ENCODE results near the gene DMKN.

Gene DMKN

GRCh38 chr19:35549174-35549788 lies 35.8 kb upstream of the DMKN start:
- H3K4me3 ChIP-seq (ENCODE audit: low read length): no peak overlapping the region
- peak; percentile 79 for TF ChIP-seq CTCF (conservative IDR thresholded peaks at IDR 0.05; ENCODE audit: low read depth, low read length)
- no peak for DNase-seq (ENCODE audit: low read depth)

DNA sequence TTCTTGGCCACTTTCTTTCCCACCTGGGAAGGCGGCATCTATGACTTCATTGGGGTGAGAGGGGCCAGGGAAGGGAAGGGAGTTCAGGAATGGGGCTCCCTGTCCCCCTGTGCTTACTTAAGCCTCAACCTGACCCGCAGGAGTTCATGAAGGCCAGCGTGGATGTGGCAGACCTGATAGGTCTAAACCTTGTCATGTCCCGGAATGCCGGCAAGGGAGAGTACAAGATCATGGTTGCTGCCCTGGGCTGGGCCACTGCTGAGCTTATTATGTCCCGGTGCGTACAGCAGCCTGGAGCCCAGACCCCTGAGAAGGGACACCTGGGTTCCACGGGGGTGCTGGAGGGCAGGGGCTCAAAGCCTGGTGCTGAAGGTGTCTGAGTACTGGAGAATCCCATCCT lies 33.1 kb upstream of the DMKN start:
- no peak for TF ChIP-seq CTCF (conservative IDR thresholded peaks at IDR 0.05; ENCODE audit: low read depth, low read length)
- peak overlapping the region; percentile 91 for H3K4me3 ChIP-seq (ENCODE audit: low read length)
- no peak for DNase-seq (ENCODE audit: low read depth)

GRCh38 chr19:35545855-35546381 lies 32.5 kb upstream of the DMKN start:
- TF ChIP-seq CTCF (conservative IDR thresholded peaks at IDR 0.05; ENCODE audit: low read depth, low read length): no peak
- DNase-seq (ENCODE audit: low read depth): no peak
- peak overlapping the region; percentile 91 for H3K4me3 ChIP-seq (ENCODE audit: low read length)

DNA sequence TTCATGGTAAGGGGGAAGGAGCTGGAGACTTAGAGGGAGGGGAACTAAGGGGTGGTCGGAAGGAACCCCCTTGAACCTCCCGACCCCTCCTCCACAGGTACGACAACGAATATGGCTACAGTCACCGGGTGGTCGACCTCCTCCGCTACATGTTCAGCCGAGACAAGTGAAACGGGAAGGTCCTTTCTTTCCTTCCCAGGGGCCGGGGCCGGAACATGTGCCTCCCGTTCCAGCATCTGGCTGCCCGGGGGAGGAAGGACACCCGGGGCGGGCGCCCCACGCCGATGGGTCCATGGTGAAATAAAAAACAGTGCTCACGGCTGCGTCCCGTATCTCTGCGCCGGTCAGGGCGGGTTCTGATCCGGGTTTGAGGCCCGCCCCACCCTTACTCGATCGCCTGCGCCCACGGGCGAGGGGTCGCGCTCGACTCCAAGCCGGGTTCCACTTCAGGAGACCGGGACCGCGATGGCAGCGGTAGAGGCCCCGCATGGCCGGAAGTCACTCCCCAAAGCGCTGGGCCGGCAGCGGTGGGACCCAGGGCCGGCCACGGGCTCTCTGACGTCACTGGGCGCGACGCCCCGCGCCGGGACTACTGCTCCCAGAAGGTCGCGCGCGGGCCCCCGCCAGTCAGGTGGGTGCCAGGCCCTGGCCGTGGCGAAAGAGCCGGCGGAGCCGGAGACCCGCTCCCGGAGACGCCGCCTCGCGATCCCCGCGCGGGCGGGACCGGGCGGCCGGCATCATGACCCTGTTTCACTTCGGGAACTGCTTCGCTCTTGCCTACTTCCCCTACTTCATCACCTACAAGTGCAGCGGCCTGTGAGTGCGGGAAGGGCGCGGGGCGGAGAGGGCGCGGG lies 31.8 kb upstream of the DMKN start, which contains the start of gene TMEM147:
TMEM147 (plus strand) TSS at position 626 of the 854 bp plus-strand sequence; CDS start at position 740, 114 bp downstream.
- no peak for TF ChIP-seq CTCF (conservative IDR thresholded peaks at IDR 0.05; ENCODE audit: low read depth, low read length)
- peak within 1 kb of the TSS; percentile 91 for H3K4me3 ChIP-seq (ENCODE audit: low read length)
- DNase-seq (ENCODE audit: low read depth): peak; percentile 56

DNA sequence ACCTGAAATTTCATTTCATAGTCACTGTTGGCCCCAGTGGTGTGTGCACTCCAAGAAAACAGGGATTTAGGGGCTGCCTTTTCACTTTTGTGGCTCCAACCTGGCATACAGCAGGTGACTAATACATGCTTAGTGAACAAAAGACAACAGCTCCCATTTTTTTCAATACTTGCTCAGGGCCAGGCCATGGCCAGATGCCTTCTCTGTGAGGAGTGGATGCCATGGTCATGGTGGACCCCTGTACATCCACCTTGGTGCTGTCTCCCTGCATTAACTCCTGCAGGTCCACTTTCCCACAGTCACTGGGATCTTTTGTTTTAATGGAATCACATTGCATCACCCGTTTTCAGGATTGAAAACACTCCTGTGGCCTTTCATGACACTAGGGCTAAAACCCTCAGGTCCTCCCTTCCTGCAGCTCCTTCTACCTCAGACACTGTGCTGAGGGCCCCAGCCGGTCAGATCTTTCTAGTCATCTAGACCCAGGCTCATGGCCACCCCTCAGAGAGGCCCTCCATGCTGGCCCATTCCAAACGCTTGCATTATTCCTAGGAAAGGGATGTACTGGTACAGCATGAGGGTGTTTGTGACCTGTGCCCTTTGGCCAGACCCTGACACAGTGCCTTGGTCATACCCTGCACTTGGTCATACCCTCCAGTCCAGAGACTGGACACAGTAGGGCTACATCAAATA lies 30.8 kb upstream of the DMKN start:
- H3K4me3 ChIP-seq (ENCODE audit: low read length): peak overlapping the region; percentile 91
- DNase-seq (ENCODE audit: low read depth): no peak
- no peak for TF ChIP-seq CTCF (conservative IDR thresholded peaks at IDR 0.05; ENCODE audit: low read depth, low read length)

GRCh38 chr19:35543280-35544109 lies 30.0 kb upstream of the DMKN start:
- no peak overlapping the region for H3K4me3 ChIP-seq (ENCODE audit: low read length)
- no peak for DNase-seq (ENCODE audit: low read depth)
- no peak for TF ChIP-seq CTCF (conservative IDR thresholded peaks at IDR 0.05; ENCODE audit: low read depth, low read length)

Data from retinal pigment epithelial cell (primary cell).